Caco-2 (cell line): Measurements from ENCODE around the gene CARD16. TPM values are rescaled to one million over a fixed set of nuclear protein-coding genes. Genes with fewer than 3 reads are reported as not detected.
A peak's percentile ranks its signal among the peaks of the same experiment; 100 is the strongest.
"Not testable (repeated sequence)": the region's sequence is repeated elsewhere in the genome, so short reads cannot be mapped to it uniquely, and the experiment has no call there.

ENCODE experiments used
- Bru-seq: library from RNA; stranded (reverse); fragments of 400-500 nt; gene quantifications from one replicate; lab custom pipeline; 2021; lab: Mats Ljungman, UMichigan
- BruChase-seq, 2 experiments: library from RNA; stranded (reverse); fragments of 400-500 nt; gene quantifications; one replicate each; lab custom pipeline; 2021; lab: Mats Ljungman, UMichigan
- BruUV-seq: library from RNA; stranded (reverse); fragments of 400-500 nt; replicated peaks from 2 replicates; lab custom pipeline; 2021; lab: Mats Ljungman, UMichigan
- CTCF ChIA-PET: fragments of 300-600 bp; sonication (Branson Sonifier 250); formaldehyde crosslinking; loops from one replicate; lab custom pipeline; 2022; ENCODE audit warnings: antibody characterized with exemption; lab: Charles Lee
- POLR2A ChIA-PET: fragments of 300-600 bp; sonication (Branson Sonifier 250); formaldehyde crosslinking; loops from one replicate; lab custom pipeline; 2022; ENCODE audit warnings: antibody characterized with exemption; lab: Charles Lee
- DNase-seq, 2 experiments: peaks; one replicate each; pipeline versions ENCODE4 v3.0.0 to v3.0.0-alpha.2; 2020 to 2022
- H3K27me3 ChIP-seq: replicated peaks from 2 replicates; pipeline ENCODE4 v1.6.0; 2011; ENCODE audit warnings: low read length; ENCODE audit not compliant: control insufficient read depth, insufficient read depth
- H3K36me3 ChIP-seq: 2 replicates; pipeline ENCODE4 v1.5.1; 2011; ENCODE audit warnings: low read length; ENCODE audit not compliant: control insufficient read depth, insufficient read depth
- H3K4me1 ChIP-seq: fragments of 250-450 bp; sonication (Bioruptor Pico); 2 replicates; pipeline ENCODE4 v1.5.1; 2020; ENCODE audit warnings: mild to moderate bottlenecking
- H3K4me3 ChIP-seq: 2 replicates; pipeline ENCODE4 v1.5.1; 2011; ENCODE audit warnings: low read depth, mild to moderate bottlenecking, control low read depth, low read length
- H3K9me3 ChIP-seq: fragments of 250-450 bp; sonication (Bioruptor Pico); 2 replicates; pipeline ENCODE4 v1.5.1; 2020; ENCODE audit warnings: mild to moderate bottlenecking, moderate library complexity
- H3K27ac Mint-ChIP-seq: one replicate; pipeline ENCODE4 v1.8.0; 2022; ENCODE audit warnings: mixed read lengths; ENCODE audit not compliant: unreplicated experiment
- H3K27me3 Mint-ChIP-seq: one replicate; pipeline ENCODE4 v1.8.0; 2022; ENCODE audit warnings: mixed read lengths; ENCODE audit not compliant: insufficient read depth, unreplicated experiment
- H3K36me3 Mint-ChIP-seq: one replicate; pipeline ENCODE4 v1.8.0; 2022; ENCODE audit warnings: mild to moderate bottlenecking, mixed read lengths; ENCODE audit not compliant: insufficient read depth, unreplicated experiment
- H3K4me1 Mint-ChIP-seq: one replicate; pipeline ENCODE4 v1.8.0; 2022; ENCODE audit warnings: low read depth, mixed read lengths; ENCODE audit not compliant: unreplicated experiment
- H3K4me3 Mint-ChIP-seq: one replicate; pipeline ENCODE4 v1.8.0; 2022; ENCODE audit warnings: mild to moderate bottlenecking, moderate library complexity, mixed read lengths; ENCODE audit not compliant: unreplicated experiment
- H3K9me3 Mint-ChIP-seq: one replicate; pipeline ENCODE4 v1.8.0; 2022; ENCODE audit warnings: mixed read lengths; ENCODE audit not compliant: unreplicated experiment
- CTCF ChIP-seq, 2 experiments: fragments of 200-600 bp in 1 of 2; IDR thresholded peaks; 1 replicate in 1 of 2; 2 replicates in 1 of 2; pipeline versions ENCODE4 v1.5.1 to v1.8.0; 2011 to 2022; ENCODE audit warnings: antibody characterized with exemption in 1 of 2, control low read depth in 1 of 2, inconsistent platforms in 1 of 2, low read depth in 1 of 2, low read length in 1 of 2, mild to moderate bottlenecking in 1 of 2, moderate library complexity in 1 of 2; ENCODE audit not compliant: insufficient read depth in 1 of 2, severe bottlenecking in 1 of 2, unreplicated experiment in 1 of 2
- intact Hi-C: fragments of 100-400 bp; cut with micrococcal nuclease; formaldehyde crosslinking; loops from one replicate; pipeline ENCODE4 v1.10.0; 2022; ENCODE audit not compliant: unreplicated experiment
- long read RNA-seq: library from polyadenylated mRNA; stranded (forward); transcript quantifications from one replicate; pipeline ENCODE4 v2.0.0, GENCODE V29; 2022
- total RNA-seq: library from RNA; stranded (reverse); gene quantifications from 2 replicates; pipeline ENCODE4 v1.2.3, GENCODE V29; 2022

CARD16 gene
- total RNA-seq = 0.77 and 1.5 TPM in 2 replicates
- Bru-seq, nascent RNA = percentile 10 among the genes with signal in this experiment
- BruChase-seq, experiment 1, labeled RNA remaining after a 2-hour chase = percentile 9 among the genes with signal in this experiment
- BruChase-seq, experiment 2, labeled RNA remaining after a 6-hour chase = percentile 13 among the genes with signal in this experiment
- long read RNA-seq = 0 reads

- Mint-ChIP-seq H3K9me3 (peaks cover 37% of the 10 kb centered on the region), H3K4me1 (peaks cover 68% of the 10 kb centered on the region), H3K27ac (peak within 1 kb of the TSS; percentile 56)
- H3K27me3 ChIP-seq, H3K4me3 ChIP-seq, H3K4me3 Mint-ChIP-seq, BruUV-seq, CTCF ChIA-PET, H3K36me3 ChIP-seq, H3K27me3 Mint-ChIP-seq, H3K9me3 ChIP-seq, DNase-seq, H3K36me3 Mint-ChIP-seq, POLR2A ChIA-PET: not testable (repeated sequence)
- intact Hi-C loops = loop anchor here (5.0 kb wide), 1 partner anchor 33 kb away; no protein-coding TSS in a partner anchor
- peaks cover 44% of the 10 kb centered on the region for H3K4me1 ChIP-seq
Observed at GRCh38 chr11:105044557-105045524, at the start of gene CARD16. TSS of gene CARD16 (minus strand) at chr11:105045335. CDS start at chr11:105045297, 38 bp downstream.

GRCh38 chr11:105092256-105093239, 47.4 kb upstream of the CARD16 start:
- Histone ChIP-seq H3K27me3 (no peaks in the 10 kb centered on the region), H3K9me3 (no peaks in the 10 kb centered on the region), H3K4me3 (no peak overlapping the region), H3K36me3 (no peaks in the 10 kb centered on the region), H3K4me1 (no peaks in the 10 kb centered on the region)
- no peaks in the 10 kb centered on the region for H3K27me3 Mint-ChIP-seq
- CTCF ChIA-PET = no interaction called here
- BruUV-seq = no TSS peak
- no peak for DNase-seq
- H3K9me3 Mint-ChIP-seq = no peaks in the 10 kb centered on the region
- H3K4me1 Mint-ChIP-seq = peaks cover 15% of the 10 kb centered on the region
- TF ChIP-seq CTCF (IDR thresholded peaks at IDR 0.05; ENCODE audit: insufficient read depth in 1 of 2, low read depth in 1 of 2, low read length in 1 of 2, severe bottlenecking in 1 of 2, unreplicated experiment in 1 of 2) = no peak
- no peaks in the 10 kb centered on the region for H3K36me3 Mint-ChIP-seq
- POLR2A ChIA-PET = no interaction called here
- no peak overlapping the region for H3K4me3 Mint-ChIP-seq
- intact Hi-C loops = no loop called here
- H3K27ac Mint-ChIP-seq = no peak overlapping the region

GRCh38 chr11:105081412-105082150, 36.4 kb upstream of the CARD16 start:
- POLR2A ChIA-PET = no interaction called here
- peaks cover 9% of the 10 kb centered on the region for H3K9me3 Mint-ChIP-seq
- no peak for DNase-seq

More at GRCh38 chr11:105081412-105082150, 36.4 kb upstream of the CARD16 start:
- no peaks in the 10 kb centered on the region for H3K27me3 Mint-ChIP-seq
- BruUV-seq = no TSS peak
- peaks cover 7% of the 10 kb centered on the region for H3K4me1 Mint-ChIP-seq
- no peaks in the 10 kb centered on the region for H3K36me3 Mint-ChIP-seq
- H3K4me3 Mint-ChIP-seq = no peak overlapping the region
- Histone ChIP-seq H3K27me3 (no peaks in the 10 kb centered on the region), H3K36me3 (no peaks in the 10 kb centered on the region), H3K4me3 (no peak overlapping the region), H3K4me1 (no peaks in the 10 kb centered on the region), H3K9me3 (no peaks in the 10 kb centered on the region)
- TF ChIP-seq CTCF (IDR thresholded peaks at IDR 0.05; ENCODE audit: insufficient read depth in 1 of 2, low read depth in 1 of 2, low read length in 1 of 2, severe bottlenecking in 1 of 2, unreplicated experiment in 1 of 2) = no peak
- H3K27ac Mint-ChIP-seq = no peak overlapping the region
- CTCF ChIA-PET = no interaction called here
- intact Hi-C loops = no loop called here
